GM18508 (cell line): ENCODE measurements around the gene KLF11.

Experiments
- ATAC-seq: cut with Tn5 transposase; IDR thresholded peaks from one replicate; pipeline ENCODE4 v1.9.1; 2021; ENCODE audit warnings: moderate number of reproducible peaks; ENCODE audit not compliant: insufficient read depth, unreplicated experiment

The KLF11 gene

DNA sequence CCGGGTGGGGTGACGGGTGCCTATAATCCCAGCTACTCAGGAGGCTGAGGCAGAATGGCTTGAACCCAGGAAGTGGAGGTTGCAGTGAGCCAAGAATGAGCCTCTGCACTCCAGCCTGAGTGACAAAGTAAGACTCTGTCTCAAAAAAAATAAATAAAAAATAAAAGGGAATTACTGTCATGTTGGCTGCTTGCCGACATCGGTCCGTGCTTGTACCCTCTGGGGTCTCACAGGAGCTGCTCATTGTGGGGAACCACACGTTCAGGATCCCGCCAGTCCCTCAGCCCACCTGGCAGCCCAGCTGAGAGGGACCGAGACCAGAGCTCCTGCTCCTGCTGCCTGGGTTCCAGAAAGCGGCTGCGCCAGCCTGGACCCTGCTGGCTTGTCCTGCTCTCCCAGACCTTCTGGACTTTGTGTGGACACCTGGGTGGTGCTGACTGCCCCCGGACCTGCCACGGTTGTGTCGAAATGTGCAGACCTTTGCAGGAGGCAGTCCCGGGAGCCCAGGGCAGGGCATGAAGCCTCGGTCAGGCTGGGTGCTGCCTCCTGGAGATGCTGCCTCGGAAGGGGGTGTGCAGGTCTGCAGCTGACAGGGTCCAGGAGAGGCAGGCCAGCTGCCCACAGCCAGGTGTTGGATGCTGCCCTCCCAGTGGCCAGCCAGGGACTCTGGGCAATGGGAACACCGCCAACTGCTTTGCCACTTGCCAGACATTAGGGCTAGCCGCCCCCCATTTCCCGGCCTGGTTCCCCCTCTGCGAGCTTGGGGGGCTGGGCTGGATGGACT is 16.4 kb downstream of the KLF11 start:
- no peak for ATAC-seq

DNA sequence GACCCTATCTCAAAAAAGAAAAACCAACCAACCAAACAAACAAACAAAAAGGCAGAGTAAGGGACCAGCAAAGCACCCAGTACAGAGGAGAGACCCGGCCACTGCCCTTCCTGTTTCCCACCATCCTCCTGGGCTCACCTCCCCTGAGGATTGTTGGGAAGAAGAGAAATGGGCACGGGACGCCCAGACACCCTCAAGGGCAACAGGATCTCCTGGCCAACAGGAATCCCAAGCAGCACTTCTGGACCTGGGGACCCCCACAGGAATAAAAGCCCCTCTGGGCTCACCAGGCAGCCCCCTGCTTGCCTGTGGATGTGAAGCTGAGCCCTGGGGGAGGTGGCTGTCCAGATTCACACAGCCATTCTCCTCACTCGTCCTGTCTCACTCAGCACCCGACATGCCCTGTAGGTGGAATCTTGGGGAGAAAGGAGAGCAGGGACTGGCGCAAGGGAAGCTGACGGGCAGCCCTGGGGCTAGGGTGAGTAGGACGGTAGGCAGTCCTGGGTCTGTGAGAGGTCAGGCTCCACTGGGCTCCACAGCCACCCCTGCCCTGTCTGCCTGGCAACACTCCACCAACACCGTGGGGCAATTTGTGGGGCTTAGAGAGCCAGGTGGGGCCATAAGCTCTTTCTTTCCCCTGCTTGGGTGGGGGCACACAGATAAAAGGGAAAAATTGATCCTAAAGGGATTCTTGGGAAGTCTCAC is 18.0 kb downstream of the KLF11 start:
- ATAC-seq, result no peak

DNA sequence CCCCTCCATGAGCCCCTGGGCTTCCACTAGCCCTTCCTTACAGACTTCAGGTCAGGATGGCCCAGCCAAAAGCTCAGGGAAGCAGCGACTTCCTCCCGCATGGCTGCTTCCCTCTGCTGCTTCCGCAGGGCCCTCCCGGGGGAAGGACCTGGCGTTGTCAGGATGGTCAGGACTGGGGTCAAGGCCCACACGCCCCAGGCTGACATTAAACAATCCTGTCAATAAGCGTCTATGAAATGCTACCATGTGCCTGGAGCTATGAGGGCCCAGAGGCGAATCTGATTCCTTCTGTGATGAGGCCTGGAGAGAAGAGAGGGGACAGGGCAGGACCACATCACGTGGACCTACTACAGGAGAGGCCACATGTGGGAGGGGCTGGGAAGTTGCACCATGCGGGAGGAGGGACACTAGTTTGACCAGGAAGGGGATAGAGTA is 19.6 kb downstream of the KLF11 start:
- ATAC-seq, result no peak

DNA sequence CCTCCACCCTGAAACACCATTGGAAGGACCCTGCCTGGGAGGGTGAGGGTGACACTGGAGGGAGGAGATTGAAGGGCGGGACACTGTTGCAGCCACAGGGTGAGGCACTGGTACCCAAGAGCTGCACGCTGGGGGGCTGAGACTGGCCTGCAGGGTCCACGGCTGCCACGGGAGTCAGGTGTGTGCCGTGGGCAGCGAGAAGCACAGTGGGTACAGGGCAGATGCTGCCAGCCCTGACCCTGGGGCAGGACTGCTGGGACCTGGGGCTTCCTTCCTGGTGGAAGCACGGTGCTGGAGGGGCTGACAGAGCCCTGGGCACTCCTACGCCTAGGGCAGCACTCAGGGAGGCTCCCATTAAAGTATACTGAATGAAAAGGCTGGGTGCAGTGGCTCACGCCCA is 20.2 kb downstream of the KLF11 start:
- no peak for ATAC-seq

DNA sequence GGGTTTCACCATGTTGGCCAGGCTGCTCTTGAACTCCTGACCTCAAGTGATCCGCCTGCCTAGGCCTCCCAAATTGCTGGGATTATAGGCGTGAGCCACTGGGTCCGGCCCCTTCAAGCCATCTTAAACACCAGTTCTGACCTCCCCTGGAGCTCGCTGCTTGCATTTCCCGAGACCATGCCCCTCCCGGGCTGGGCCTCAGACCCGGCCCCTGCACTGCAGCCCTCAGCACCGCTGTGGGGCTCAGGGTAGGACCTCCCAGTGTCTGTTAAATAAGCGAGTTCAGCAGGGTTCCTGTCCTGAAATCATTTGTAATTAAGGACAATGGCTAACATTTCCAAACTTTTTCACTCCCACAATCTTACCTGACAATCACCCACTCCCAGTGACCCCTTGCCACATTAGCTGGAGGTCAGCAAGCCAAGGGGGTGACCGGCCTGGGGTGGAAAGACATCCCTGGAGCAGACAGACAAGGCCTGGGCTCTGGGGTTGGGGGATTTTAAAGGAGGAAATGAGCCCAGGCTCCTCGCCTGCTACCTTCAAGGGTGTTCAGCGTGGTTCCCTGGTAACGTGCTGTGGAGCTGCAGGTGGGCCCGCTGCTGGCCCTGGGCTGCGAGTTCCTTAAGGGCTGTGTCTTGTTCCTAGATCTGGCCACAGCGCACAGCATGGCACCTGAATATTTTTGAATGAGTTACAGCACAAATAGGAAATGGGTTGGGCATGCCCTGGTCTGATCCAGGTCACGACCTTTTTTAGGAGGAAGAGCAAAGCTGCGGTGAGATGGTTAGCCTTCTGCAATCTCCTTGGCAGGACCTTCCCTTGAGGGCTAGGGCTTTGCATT is 21.8 kb downstream of the KLF11 start:
- ATAC-seq, result no peak

DNA sequence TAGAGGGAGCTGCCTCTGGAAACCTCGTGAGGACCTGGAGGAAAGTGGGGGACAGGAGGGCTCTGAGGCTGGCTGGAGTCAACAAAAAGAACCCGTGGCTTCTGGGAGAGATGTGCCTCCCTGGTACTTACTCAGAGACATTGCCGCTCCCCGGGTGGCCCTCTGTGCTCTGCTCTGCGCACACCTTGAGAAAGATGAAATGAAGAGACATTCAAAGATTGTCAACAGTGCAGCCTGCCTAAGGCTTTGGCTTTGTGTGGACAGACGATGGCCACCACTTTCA is 22.4 kb downstream of the KLF11 start:
- ATAC-seq, result no peak

DNA sequence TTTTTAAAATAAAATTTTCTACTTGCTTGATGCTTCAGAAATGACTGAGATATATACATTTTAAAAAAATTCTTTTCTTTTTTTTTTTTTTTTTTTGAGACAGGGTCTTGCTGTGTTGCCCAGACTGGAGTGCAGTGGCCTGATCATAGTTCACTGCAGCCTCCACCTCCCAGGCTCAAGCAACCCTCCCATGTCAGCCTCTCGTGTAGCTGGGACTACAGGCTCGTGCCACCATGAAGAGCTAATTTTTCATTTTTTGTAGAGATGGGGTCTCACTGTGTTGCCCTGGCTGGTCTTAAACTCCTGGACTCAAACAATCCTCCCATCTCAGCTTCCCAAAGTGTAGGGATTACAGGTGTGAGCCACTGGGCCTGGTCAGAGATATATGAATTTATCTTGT is 24.0 kb downstream of the KLF11 start:
- no peak for ATAC-seq

DNA sequence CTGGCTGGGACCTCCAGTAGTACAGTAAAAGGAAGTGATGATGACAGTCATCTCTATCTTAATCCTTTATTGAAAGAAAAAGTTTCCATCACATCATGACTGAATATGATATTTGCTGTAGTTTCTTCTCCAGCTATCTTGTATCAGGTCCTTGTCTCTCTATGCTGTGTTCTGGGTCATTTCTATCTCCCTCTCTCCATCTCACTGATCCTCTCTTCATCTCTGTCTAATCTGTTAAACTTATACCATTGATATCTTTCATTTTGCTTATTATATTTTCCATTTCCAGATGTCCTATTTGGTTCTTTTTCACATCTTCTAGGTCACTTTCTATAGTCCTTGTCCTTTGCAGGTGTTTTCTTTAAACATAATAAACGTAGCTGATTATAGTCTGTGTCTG is 24.5 kb downstream of the KLF11 start:
- no peak for ATAC-seq

DNA sequence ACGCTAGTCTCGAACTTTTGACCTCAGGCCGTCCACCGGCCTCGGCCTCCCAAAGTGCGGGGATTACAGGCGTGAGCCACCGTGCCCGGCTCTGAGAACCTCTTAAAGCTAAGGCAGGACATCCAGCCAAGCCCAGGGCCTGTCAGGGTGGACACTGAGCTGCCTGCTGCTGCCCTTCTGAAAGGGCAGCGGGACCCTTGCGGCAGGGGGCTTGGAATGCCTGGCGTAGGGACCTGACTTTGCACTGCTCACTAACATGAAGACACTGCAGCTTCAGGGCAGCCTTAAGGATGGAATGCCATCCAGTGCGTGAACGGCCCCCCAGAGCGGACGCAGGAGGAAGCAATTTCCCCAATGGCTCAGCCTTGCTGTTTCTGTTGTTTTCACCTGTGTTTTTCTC is 27.8 kb downstream of the KLF11 start:
- no peak for ATAC-seq

DNA sequence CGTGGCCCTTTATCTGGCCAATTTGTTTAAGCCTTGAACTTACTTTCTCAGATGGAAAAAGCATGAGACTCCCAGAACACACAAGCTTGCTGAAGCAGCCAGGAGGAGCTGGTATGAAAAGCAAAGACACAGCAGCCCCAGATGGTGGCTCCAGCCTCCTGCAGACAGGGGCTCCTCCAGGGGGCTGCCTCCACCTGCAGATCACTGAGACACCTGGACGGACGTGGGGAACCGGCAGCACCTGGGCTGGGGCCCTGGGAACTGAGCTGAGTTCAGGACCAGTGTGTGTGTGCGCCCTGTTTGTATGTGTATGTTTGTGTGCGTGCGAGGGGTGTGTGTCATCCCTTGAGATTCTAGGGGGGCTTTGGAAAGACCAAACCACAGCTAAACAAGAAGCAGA is 28.2 kb downstream of the KLF11 start:
- ATAC-seq, result no peak

DNA sequence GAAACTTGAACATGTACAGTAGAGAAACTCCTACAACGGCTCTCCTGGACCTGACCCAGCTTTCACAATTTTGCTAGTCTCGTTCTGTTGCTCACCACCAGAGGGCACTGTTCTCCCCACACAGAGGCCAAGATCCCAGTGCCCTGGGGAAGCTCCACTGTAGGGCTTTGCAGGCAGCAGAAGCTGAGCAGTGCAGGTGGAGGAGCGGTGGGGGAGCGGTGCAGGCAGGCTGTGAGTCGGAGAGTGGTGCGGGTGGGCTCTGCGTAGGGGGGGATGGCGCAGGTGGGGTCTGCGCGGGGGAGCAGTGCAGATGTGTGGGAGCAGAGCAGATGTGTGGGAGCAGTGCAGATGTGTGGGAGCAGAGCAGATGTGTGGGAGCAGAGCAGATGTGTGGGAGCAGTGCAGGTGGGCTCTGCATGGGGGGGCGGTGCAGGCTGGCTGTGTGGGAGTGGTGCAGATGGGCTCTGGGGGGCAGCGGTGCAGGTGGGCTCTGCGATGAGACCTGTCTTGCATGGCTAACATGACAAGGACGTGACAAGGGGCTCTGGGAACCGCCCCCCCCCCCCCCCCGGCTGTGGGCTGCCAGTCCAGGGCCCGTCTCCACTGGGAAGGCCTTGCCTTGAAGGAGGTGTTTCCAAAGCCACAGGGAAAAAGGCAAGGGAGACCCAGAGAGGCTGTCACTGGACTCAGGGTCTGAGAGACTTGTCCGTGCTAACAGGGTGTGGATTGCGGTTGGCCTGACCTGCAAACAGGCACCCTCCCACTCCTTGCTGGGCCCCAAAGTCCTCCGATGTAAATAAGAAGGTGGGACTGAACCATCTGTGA is 29.5 kb downstream of the KLF11 start:
- no peak for ATAC-seq

DNA sequence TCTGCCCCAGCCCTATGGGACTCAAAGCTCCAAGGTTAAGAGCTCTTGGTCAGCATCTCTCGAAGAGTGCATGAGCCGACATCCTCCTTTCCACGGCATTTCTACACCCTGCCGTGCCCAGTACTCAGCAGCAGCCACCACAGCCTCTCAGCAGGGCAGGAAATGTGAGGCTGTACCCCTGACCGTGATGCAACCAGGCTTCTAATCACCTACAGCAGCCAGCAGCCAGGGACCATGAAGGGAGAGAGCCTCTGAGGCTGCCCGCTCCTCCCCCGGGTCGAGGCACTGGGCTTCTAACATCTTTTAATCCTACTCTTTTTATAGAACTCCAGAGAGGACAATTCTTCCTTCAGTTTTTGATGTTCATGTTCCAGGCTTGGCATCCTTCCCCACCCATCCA is 30.4 kb downstream of the KLF11 start:
- ATAC-seq, result no peak

DNA sequence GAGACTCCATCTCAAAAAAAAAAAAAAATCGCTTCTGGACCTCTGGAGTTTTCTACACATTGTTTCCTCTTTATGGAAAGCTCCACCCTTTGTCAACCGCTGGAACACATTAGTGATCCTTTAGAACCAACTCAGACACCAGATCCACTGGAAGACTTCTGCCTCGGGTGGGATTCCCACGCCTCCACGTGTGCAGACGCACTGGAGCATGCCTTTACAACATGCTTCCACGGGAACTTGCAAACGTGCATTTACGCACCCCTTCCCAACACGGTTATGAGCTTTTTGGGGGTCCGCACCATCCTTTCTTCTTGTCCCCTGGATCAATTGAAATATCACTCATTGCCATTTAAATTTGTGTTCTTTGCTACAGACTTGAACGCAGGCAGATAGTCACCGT is 31.8 kb downstream of the KLF11 start:
- no peak for ATAC-seq

DNA sequence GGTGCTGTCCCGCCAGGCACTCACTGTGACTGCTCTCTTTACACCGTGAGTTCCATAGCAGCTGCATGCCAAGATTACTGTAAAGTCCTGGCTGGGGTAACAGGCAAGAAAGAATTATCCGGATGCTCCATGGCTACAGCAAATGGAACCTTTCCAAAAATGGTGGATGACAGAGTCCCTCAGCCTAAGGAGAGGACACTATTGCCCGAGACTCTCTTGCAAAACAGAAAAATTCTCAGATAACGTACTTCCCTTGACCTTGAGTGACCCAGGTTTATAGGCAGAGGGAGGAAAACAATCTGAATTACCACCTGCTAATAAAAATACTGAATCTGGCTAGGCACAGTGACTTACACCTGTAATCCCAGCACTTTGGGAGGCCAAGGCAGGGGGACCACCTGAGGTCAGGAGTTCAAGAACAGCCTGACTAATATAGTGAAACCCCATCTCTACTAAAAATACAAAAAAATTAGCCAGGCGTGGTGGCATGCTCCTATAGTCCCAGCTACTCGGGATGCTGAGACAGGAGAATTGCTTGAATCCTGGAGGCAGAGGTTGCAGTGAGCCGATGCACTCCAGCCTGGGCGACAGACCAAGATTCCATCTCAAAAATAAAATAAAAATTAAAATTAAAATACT is 32.3 kb downstream of the KLF11 start:
- no peak for ATAC-seq

DNA sequence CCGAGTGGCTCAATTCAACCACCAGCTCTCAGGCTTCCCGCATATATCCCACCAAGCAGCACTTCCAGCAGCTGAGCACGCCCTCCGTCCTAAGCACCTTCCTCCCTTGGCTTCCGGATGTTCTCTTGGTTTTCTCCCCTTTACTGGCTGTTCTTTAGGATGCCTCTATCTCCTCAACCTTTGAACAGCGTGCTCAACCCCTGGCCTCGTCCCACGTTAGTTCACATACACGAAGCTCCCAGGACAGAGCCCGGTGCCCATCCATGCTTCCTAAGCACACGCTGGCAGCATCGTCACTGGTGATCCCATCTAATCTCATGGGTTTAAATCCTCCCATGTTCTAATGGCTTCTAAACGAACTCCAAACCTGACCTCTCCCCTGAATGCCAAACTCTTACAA is 33.2 kb downstream of the KLF11 start:
- no peak for ATAC-seq

DNA sequence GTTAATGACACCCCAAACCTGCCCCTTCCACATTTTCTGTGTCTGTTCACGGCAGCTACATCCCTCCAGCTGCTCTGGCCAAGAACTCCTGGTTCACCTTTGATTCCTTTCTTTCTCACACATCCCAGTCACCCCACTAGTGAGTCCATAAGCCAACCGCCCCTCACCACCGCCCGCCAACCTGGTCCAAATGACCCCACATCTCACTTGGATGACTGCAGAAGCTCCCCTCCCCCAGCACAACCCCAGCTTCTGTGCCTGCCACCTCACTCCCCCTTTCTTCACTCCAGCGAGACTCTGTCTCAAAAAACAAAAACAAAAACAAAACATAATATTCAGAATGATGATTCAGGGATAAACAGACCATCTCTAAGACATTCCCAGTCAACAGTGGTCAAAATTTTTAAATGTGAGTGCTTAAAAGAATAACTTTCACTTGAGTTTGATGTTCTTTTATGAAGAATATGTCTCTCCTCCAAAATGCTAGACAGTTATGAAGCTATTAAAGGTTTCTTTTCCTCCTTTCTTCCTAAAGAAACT is 33.7 kb downstream of the KLF11 start:
- ATAC-seq, result no peak

DNA sequence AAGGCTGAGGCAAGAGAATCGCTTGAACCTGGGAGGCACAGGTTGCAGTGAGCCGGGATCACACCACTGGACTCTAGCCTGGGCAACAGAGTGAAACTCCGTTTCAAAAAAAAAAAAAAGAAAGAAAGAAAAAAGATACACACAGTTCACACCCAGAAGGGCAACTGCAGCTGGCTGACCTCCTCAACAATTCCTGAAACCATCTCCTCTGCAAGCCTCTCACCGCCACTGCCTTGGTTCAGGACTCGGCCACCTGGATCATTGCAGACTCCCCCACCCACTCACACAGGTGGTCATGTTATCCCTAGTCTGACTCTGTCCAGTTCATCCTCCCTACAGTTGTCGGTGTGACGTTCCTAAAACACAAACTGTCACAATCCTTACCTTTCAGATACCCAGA is 34.7 kb downstream of the KLF11 start:
- ATAC-seq, result no peak

DNA sequence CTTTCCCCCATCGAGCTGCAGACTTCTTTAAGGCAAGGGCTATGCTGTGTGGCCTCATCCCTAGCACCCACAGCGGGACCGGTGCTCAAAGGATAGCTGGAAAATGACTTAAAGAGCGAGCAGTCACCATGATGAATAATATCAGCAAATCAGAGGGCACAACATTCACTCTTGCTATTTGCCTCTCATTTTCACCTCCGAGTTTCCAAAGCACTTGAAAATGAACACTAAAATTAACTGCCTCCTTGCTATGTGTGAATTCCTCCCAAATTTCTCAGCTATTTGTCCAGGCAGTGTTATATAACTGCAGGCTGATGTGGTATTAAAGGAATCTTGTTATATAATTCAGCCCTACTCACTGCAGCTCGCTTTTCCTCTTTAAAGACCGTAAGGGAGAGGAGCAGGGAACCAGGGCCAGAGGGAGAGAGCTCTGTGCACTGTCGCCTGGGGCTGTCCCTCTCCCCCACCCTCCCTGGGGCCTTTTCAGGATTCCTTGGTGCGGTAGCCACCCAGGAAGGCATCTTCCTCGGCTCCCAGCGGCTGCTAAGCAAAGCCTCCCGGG is 35.4 kb downstream of the KLF11 start:
- ATAC-seq, result no peak

DNA sequence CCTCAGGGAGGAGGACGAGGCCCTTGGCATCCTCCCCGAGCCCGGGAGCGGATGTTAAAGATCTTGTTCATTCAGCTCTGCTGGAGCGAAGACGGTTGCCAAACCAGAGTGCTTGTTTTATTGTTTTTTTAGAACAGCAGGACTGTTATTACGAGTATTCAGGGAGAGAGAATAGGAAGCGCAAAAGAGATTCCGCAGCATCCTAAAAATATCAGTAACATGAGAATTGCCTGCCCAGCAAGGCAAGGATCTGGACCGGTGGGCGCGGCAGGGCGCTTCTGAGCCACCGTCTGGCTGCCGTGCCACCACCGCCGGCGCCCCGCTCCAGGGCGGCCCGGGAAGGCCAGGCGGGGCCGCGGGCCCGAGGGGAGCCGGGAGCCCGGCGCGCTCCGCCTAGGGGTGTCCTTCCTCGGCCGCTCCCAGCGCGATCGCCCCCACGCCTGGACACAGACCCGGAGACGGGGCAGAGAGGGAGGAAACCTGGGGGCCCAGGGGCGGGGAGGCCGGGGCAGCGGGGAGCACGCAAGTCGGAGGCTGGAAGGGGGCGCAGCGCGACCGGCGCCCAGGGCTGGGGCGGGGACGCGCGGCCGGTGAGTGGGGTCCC is 36.0 kb downstream of the KLF11 start:
- no peak for ATAC-seq
